ENCODE measurements around the gene EXOC3.
"Not testable (repeated sequence)": the region's sequence is repeated elsewhere in the genome, so short reads cannot be mapped to it uniquely, and the experiment has no call there.

EXOC3 gene

GRCh38 chr5:485113-485945 lies 42.4 kb downstream of the EXOC3 start:
- Histone ChIP-seq H3K27me3 (peaks cover 0 to 73% of the 10 kb centered on the region in 2 donors), H3K9me3 (no peaks in the 10 kb centered on the region), H3K4me3 (no peak overlapping the region), H3K4me1 (no peaks in the 10 kb centered on the region), H3K27ac (no peak overlapping the region), H3K36me3 (no peaks in the 10 kb centered on the region)
- DNase-seq, result no peak
- intact Hi-C loops (cut with DNase I; ENCODE audit: low total_unique reads), result loop anchor here (10.0 kb wide), 1 partner anchor 119 kb away; no protein-coding TSS in a partner anchor
- TF ChIP-seq, protein P1, sequence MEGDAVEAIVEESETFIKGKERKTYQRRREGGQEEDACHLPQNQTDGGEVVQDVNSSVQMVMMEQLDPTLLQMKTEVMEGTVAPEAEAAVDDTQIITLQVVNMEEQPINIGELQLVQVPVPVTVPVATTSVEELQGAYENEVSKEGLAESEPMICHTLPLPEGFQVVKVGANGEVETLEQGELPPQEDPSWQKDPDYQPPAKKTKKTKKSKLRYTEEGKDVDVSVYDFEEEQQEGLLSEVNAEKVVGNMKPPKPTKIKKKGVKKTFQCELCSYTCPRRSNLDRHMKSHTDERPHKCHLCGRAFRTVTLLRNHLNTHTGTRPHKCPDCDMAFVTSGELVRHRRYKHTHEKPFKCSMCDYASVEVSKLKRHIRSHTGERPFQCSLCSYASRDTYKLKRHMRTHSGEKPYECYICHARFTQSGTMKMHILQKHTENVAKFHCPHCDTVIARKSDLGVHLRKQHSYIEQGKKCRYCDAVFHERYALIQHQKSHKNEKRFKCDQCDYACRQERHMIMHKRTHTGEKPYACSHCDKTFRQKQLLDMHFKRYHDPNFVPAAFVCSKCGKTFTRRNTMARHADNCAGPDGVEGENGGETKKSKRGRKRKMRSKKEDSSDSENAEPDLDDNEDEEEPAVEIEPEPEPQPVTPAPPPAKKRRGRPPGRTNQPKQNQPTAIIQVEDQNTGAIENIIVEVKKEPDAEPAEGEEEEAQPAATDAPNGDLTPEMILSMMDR (IDR thresholded peaks at IDR 0.05), result no peak

- intact Hi-C loops (cut with DNase I; ENCODE audit: low total_unique reads), result loop anchor here (10.0 kb wide), 1 partner anchor 119 kb away; no protein-coding TSS in a partner anchor
- Histone ChIP-seq H3K4me3 (no peak overlapping the region), H3K36me3 (no peaks in the 10 kb centered on the region), H3K27ac (no peak overlapping the region), H3K9me3 (no peaks in the 10 kb centered on the region), H3K4me1 (no peaks in the 10 kb centered on the region), H3K27me3 (peaks cover 0 to 75% of the 10 kb centered on the region in 2 donors)
- TF ChIP-seq, protein P1 (IDR thresholded peaks at IDR 0.05), result no peak
- no peak for DNase-seq
These were observed 43.0 kb downstream of the EXOC3 start for GRCh38 chr5:485946-486491.

- H3K4me3 ChIP-seq, H3K27ac ChIP-seq, H3K4me1 ChIP-seq, H3K36me3 ChIP-seq, H3K9me3 ChIP-seq, DNase-seq: not testable (repeated sequence)
- intact Hi-C loops (cut with DNase I; ENCODE audit: low total_unique reads), result loop anchor here (10.0 kb wide), 1 partner anchor 118 kb away; no protein-coding TSS in a partner anchor
- H3K27me3 ChIP-seq, result peaks cover 0 to 75% of the 10 kb centered on the region in 2 donors
These were observed 43.6 kb downstream of the EXOC3 start for GRCh38 chr5:486597-486996.

DNA sequence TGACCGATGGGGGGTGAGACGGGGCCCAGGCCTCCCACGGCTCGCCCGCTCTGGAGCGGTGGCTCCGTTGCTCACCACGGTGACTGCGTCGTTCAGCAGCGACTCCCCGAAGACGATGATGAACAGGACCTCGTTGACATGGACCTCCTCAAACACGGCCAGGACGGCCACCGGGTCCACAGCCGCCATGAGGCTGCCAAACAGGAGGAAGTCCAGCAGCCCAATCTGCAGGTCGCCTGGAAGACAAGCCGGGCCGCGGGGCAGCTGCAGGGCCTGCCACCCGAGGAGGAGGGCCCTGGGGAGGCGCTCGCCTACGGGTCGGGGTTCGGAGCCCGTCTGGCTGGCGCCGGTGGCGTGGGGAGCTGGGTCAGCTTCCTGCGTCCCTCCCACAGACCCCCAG lies 45.3 kb downstream of the EXOC3 start:
- intact Hi-C loops (cut with DNase I; ENCODE audit: low total_unique reads), result loop anchor here (10.0 kb wide), 1 partner anchor 117 kb away; no protein-coding TSS in a partner anchor
- H3K27me3 ChIP-seq, result peaks cover 0 to 76% of the 10 kb centered on the region in 2 donors
- H3K4me3 ChIP-seq, result no peak overlapping the region

GRCh38 chr5:488744-489688 lies 46.0 kb downstream of the EXOC3 start:
- intact Hi-C loops (cut with DNase I; ENCODE audit: low total_unique reads), result loop anchor here (10.0 kb wide), 1 partner anchor 116 kb away; no protein-coding TSS in a partner anchor
- Histone ChIP-seq H3K4me3 (no peak overlapping the region), H3K4me1 (no peaks in the 10 kb centered on the region), H3K9me3 (no peaks in the 10 kb centered on the region), H3K36me3 (no peaks in the 10 kb centered on the region), H3K27ac (no peak overlapping the region), H3K27me3 (peaks cover 0 to 78% of the 10 kb centered on the region in 2 donors)
- TF ChIP-seq, protein P1 (IDR thresholded peaks at IDR 0.05), result no peak
- no peak for DNase-seq

More for the DNA sequence above, 45.3 kb downstream of the EXOC3 start:
- Histone ChIP-seq H3K36me3 (no peaks in the 10 kb centered on the region), H3K4me1 (no peaks in the 10 kb centered on the region), H3K27ac (no peak overlapping the region), H3K9me3 (no peaks in the 10 kb centered on the region)
- TF ChIP-seq, protein P1 (IDR thresholded peaks at IDR 0.05), result no peak
- DNase-seq, result no peak
